HG02798 (cell line): ENCODE results near the gene PLB1.
"Not testable (repeated sequence)": the region's sequence is repeated elsewhere in the genome, so short reads cannot be mapped to it uniquely, and the experiment has no call there.

Experiments used
- ATAC-seq: cut with Tn5 transposase; IDR thresholded peaks from one replicate; pipeline ENCODE4 v1.9.1; 2021; ENCODE audit warnings: mild to moderate bottlenecking; ENCODE audit not compliant: unreplicated experiment, poor library complexity

The PLB1 gene

GRCh38 chr2:28526527-28527132 is 30.8 kb downstream of the PLB1 start:
- no peak for ATAC-seq

DNA sequence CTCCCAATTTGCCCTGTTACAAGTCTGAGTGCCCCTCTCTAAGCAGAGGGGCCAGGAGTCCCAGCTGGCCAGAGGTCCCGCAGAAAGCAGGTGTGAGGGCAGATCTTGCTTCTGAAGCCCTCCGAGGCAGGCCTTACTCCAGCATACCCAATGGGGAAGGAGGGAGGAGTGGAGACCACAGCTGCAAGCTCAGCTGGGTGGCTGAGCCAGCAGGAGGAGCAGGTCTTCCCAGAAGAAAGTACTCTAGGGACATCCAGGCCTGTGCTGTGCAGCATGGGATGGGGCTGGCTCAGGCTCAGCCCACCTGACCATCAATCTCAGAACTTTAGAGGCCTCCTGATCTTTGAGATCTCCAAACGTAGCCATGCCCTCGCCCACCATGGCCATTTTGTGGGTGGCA is 31.3 kb downstream of the PLB1 start:
- no peak for ATAC-seq

GRCh38 chr2:28528206-28528605 is 32.3 kb downstream of the PLB1 start:
- ATAC-seq: no peak

DNA sequence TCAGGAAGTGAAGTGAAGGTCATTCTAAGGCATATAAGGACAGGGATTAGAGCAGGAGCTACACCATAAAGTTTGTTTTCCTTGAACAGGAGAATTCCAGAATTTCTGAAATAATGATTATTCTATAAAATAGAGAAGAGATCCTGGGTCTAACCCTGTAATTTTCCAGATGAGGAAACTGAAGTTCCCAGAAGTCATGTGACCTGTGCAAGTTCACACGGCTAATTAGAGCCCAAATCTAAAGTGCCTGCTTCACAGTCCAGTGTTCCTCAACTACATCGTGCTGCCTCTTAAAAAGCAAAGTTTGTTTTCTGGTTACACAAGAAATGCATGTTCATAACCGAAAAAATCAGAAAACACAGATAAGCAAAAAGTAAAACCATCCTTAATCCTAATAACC is 34.9 kb downstream of the PLB1 start:
- ATAC-seq: no peak

GRCh38 chr2:28532399-28532798 is 36.5 kb downstream of the PLB1 start:
- ATAC-seq: no peak

- ATAC-seq: no peak
These were observed 37.3 kb downstream of the PLB1 start for GRCh38 chr2:28533044-28533680.

GRCh38 chr2:28534817-28535216 is 39.0 kb downstream of the PLB1 start:
- ATAC-seq: no peak

DNA sequence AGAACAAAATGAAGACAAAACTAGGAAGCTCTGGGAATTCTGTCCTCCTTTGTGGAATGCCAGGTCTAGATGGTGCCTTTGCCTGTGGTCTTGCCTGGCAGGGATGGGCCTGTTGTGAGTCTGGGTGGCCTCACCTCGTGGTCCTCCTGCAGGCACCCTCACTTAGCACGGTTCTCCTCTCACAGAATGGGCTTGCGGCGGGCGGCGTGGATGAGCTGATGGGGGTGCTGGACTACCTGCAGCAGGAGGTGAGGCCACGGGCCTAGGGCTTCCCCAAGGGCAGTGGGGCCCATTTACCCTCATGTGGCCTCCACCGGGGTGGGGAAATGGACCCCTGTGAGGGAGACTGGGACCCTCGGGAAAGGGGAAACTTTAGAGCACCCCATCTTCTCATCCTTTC is 42.3 kb downstream of the PLB1 start:
- ATAC-seq: no peak

- no peak for ATAC-seq
These were observed 42.8 kb downstream of the PLB1 start for GRCh38 chr2:28538652-28539051.

- no peak for ATAC-seq
These were observed 43.3 kb downstream of the PLB1 start for GRCh38 chr2:28539118-28539541.

- no peak for ATAC-seq
These were observed 47.6 kb downstream of the PLB1 start for GRCh38 chr2:28543316-28544035.

DNA sequence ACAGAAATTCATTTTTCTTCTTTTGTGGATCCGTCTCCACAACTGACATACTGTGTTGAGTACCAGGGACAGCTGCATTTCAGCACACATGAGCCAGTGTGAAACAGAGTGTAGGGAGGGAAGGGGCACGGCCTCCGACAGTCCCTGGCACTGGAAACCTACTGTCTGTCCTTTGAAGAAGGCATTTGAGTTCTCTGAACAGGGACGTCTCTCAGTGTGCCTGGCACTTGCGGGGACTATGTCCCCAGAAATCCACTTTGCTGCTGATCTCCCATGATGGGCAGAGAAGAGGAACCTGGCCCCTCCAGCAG is 48.1 kb downstream of the PLB1 start:
- no peak for ATAC-seq

DNA sequence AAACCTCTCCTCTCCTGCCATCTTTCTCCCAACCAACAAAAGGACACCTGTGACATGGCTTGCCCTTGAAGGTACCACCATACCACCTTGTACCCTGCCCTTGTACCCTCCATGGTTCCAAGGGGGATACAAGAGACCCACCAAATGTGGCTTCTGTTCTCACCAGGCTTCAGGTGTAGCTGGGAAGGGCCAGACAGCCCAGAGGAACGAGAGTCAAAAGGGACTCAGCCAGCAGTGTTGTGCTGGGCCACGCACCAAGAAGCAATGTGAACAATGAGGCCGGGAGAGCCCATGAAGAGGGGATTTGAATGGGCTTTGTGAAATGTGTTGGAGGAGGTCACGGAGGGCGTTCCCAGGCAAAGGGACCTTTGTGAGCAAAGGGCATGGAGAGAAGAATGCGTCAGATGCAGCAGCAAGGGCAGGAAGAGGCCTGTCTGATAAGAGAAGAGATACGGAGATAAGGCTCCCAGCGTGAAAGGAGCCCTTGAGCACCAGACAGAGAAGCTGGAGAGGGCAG is 48.6 kb downstream of the PLB1 start:
- no peak for ATAC-seq

DNA sequence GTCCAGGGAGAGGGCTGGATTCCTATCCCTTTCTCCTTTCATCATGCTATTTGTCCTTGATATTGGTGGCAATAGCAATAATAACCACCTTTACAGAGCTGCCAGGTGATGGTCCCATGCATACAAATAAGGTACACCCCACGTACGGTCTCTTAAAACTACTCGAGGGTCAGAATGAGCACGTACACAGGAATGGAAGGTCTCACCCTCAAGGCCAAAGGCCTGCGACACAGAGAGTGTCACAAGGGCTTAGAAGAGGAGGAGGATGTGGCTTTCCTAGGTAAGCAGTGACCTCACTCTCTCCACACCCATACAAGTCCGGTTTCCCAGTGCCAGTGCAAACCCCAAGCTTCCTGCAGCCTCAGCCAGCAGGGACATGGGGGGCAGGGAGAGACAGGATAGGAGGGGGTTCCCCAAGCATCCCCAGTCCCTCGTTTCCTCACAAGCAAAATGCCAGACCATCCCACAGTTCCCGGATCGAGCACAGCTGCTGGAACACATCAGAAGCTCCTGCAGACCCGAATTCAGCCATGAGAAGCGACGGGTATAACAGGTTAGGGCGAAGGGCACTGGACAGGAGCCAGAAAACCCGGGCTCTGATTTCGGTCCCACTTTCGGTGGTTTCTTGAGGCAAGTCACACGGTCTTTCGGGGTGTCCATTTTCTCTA is 49.2 kb downstream of the PLB1 start:
- ATAC-seq: no peak

GRCh38 chr2:28545590-28546200 is 49.8 kb downstream of the PLB1 start:
- ATAC-seq: no peak

DNA sequence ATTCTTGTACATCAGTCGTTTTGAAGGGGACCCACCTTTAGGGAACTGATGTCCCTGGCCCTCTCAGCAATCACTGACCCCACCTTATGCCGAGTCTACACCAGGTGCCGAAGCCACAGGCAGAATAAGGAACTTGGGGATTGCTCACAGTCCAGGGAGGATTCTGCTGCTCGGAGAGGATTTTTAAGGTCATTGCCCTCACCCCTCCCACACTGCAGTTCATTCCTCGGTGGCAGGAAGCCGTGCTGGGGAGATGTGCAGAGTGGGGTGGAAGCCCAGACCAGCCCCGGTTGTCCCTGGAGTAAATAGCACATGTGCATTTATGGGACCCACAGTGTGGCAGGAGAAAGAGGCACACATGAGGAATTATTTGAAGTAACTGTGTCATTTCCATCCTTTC is 50.4 kb downstream of the PLB1 start:
- no peak for ATAC-seq

DNA sequence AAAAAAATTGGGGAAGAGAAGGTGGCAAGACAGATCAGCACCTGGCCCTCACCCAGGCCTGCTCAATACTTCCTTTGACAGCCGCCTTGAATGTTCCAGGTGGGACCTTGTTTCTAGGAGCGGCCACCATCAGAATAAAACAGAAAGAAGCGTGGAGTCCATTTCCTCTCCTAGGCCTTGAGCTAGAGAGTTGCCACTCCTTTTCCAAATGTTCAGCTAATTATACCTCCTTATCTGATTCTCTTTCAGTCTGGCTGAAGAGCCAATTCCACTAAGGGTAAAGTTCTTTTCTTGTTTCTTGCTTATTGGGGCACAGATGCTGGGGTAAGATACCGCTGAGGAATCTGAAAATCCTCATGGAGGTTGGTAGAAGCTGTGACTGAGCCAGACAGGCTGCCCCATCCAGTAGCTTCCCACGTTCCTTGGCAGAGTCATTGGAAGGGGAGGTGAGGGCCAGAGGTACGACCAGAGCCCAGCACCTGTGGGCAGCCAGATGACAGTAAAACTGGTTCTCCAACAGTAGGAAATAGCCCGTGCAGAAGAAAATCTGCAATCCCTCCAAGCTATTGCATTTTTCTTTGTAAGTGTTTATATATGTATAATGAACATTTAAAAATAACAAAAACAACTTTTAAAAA is 51.5 kb downstream of the PLB1 start:
- no peak for ATAC-seq

DNA sequence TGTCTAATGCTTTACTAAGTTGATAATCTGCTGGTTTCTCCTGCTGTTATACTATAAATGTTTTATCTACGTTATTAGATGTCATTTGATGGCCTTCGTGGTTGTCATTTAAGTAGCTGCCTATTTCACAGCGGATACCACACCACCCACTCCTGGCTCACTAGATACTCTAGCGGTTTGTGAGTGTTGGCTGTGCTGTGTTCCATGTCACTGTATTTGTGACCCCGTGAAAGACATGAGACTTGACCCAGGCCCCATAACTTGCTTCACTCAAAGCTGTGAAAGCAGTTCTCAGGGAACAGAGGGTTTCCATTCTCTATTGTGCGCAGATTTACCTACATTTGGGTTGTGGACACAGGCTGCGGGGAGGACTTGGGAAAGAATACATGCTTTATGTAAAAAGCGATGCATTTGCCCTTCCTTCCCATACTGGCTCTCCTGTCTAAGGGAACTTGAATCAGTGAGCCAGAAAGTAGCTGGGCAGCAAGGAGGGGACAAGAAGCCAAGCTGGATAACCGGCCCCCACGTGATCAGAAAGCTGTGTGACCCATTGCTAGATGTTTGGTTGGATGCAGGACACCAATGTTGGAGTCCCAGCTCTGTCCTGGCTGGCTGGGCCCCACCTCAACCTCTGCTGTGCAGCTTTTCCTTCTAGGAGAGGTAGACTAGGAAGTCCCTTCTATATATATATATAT is 52.2 kb downstream of the PLB1 start:
- no peak for ATAC-seq

- not testable (repeated sequence) for ATAC-seq
These were observed 54.5 kb downstream of the PLB1 start for GRCh38 chr2:28550345-28550744.
